Neural cell (in vitro differentiated cells): ENCODE data around the gene ZMYND11. TPM values are rescaled to one million over a fixed set of nuclear protein-coding genes. Genes with fewer than 3 reads are reported as not detected.

Experiments
- H2AFZ ChIP-seq: fragments of 200-600, 300-800 bp; sonication (generic), shearing (Covaris generic); 2 replicates; pipeline ENCODE4 v1.6.0; 2014; ENCODE audit warnings: low read depth, mild to moderate bottlenecking, antibody characterized with exemption, low read length, moderate library complexity
- H3F3A ChIP-seq: fragments of 200-600 bp; shearing (Covaris generic); 2 replicates; pipeline ENCODE4 v1.6.1; 2016; ENCODE audit warnings: mild to moderate bottlenecking, moderate library complexity, mixed read lengths, antibody characterized with exemption, low read length; ENCODE audit not compliant: insufficient read depth, poor library complexity, severe bottlenecking
- H3K27ac ChIP-seq: fragments of 200-600, 300-800 bp; sonication (generic), shearing (Covaris generic); 2 replicates; pipeline ENCODE4 v1.5.1; 2014; ENCODE audit warnings: mild to moderate bottlenecking, low read length, moderate library complexity
- H3K27me3 ChIP-seq: fragments of 300-800, 200-600 bp; sonication (generic), shearing (Covaris generic); 2 replicates; pipeline ENCODE4 v1.6.0; 2014; ENCODE audit warnings: mild to moderate bottlenecking, low read depth, low read length, moderate library complexity; ENCODE audit not compliant: insufficient read depth
- H3K36me3 ChIP-seq: fragments of 300-800, 200-600 bp; sonication (generic), shearing (Covaris generic); 2 replicates; pipeline ENCODE4 v1.5.1; 2014; ENCODE audit warnings: mild to moderate bottlenecking, antibody characterized with exemption, low read length, moderate library complexity; ENCODE audit not compliant: insufficient read depth
- H3K4me2 ChIP-seq: fragments of 300-800, 200-600 bp; sonication (generic), shearing (Covaris generic); 2 replicates; pipeline ENCODE4 v1.6.0; 2014; ENCODE audit warnings: mild to moderate bottlenecking, low read length
- H3K4me3 ChIP-seq: fragments of 300-800, 200-600 bp; sonication (generic), shearing (Covaris generic); 2 replicates; pipeline ENCODE4 v1.5.1; 2014; ENCODE audit warnings: mild to moderate bottlenecking, low read length, moderate library complexity
- H3K79me2 ChIP-seq: fragments of 200-600 bp; shearing (Covaris generic); replicated peaks from 2 replicates; pipeline ENCODE4 v1.6.0; 2014; ENCODE audit warnings: mild to moderate bottlenecking, low read length, moderate library complexity; ENCODE audit not compliant: insufficient read depth
- H3K9ac ChIP-seq: fragments of 300-800, 200-600 bp; sonication (generic), shearing (Covaris generic); 2 replicates; pipeline ENCODE4 v1.6.1; 2016; ENCODE audit warnings: mild to moderate bottlenecking, low read length, mixed read lengths
- H3K9me2 ChIP-seq: fragments of 200-600 bp; shearing (Covaris generic); 2 replicates; pipeline ENCODE4 v1.6.1; 2016; ENCODE audit warnings: mild to moderate bottlenecking, low read length, mixed read lengths; ENCODE audit not compliant: insufficient read depth
- H3K9me3 ChIP-seq: fragments of 200-600, 300-800 bp; sonication (generic), shearing (Covaris generic); 2 replicates; pipeline ENCODE4 v1.6.1; 2016; ENCODE audit warnings: mild to moderate bottlenecking, mixed run types, low read length, moderate library complexity, mixed read lengths
- H4K20me1 ChIP-seq: fragments of 200-600 bp; shearing (Covaris generic); 2 replicates; pipeline ENCODE4 v1.6.1; 2016; ENCODE audit warnings: mild to moderate bottlenecking, mixed run types; ENCODE audit not compliant: insufficient read depth
- CTCF ChIP-seq: fragments of 450-650 bp; IDR thresholded peaks from 2 replicates; pipeline ENCODE4 v1.5.1; 2014; ENCODE audit warnings: antibody characterized with exemption, mild to moderate bottlenecking, moderate library complexity; ENCODE audit not compliant: poor library complexity, severe bottlenecking
- EP300 ChIP-seq: fragments of 450-650 bp; conservative IDR thresholded peaks from 2 replicates; pipeline ENCODE4 v1.6.1; 2014; ENCODE audit warnings: antibody characterized with exemption, mild to moderate bottlenecking, moderate library complexity; ENCODE audit not compliant: poor library complexity, severe bottlenecking
- EZH2 ChIP-seq: fragments of 200-600, 300-800 bp; shearing (Covaris generic), sonication (generic); IDR thresholded peaks from 2 replicates; pipeline ENCODE4 v1.6.1; 2014; ENCODE audit warnings: antibody characterized with exemption, low read length, borderline replicate concordance, mild to moderate bottlenecking; ENCODE audit not compliant: insufficient read depth, poor library complexity, severe bottlenecking
- MXI1 ChIP-seq: fragments of 450-650 bp; conservative IDR thresholded peaks from 2 replicates; pipeline ENCODE4 v1.6.1; 2014; ENCODE audit warnings: antibody characterized with exemption, mild to moderate bottlenecking; ENCODE audit not compliant: poor library complexity, severe bottlenecking
- POLR2AphosphoS5 ChIP-seq: IDR thresholded peaks from 2 replicates; pipeline ENCODE4 v1.6.1; 2012
- RAD21 ChIP-seq: fragments of 450-650 bp; conservative IDR thresholded peaks from 2 replicates; pipeline ENCODE4 v1.6.1; 2014; ENCODE audit warnings: antibody characterized with exemption, mild to moderate bottlenecking, moderate library complexity
- REST ChIP-seq: IDR thresholded peaks from 2 replicates; pipeline ENCODE4 v1.6.1; 2012; ENCODE audit warnings: borderline replicate concordance
- SMC3 ChIP-seq: fragments of 450-650 bp; conservative IDR thresholded peaks from 2 replicates; pipeline ENCODE4 v1.6.1; 2014; ENCODE audit warnings: antibody characterized with exemption, mild to moderate bottlenecking, moderate library complexity; ENCODE audit not compliant: poor library complexity
- TAF1 ChIP-seq: IDR thresholded peaks from 2 replicates; pipeline ENCODE4 v1.6.1; 2012; ENCODE audit warnings: low read depth
- polyA plus RNA-seq: library from polyadenylated mRNA; depleted of rRNA; stranded (reverse); fragments of >200 nt; gene quantifications from 2 replicates; pipeline ENCODE4 v1.2.3, GENCODE V29; 2014

Gene ZMYND11
- polyA plus RNA-seq, 1 donor from 2014 or later = 122 TPM

GRCh38 chr10:182441-183201 is 47.4 kb downstream of the ZMYND11 start:
- no peak overlapping the region for H2AFZ ChIP-seq
- H3K79me2 ChIP-seq = peaks cover 11% of the 10 kb centered on the region
- H3K9me2 ChIP-seq = no peaks in the 10 kb centered on the region
- H3K9me3 ChIP-seq = no peaks in the 10 kb centered on the region
- TF ChIP-seq REST (no peak), RAD21 (no peak), EP300 (no peak), EZH2 (no peak), SMC3 (no peak), CTCF (no peak), POLR2AphosphoS5 (no peak), MXI1 (no peak), TAF1 (no peak)
- no peak overlapping the region for H3K4me2 ChIP-seq
- H3K9ac ChIP-seq = no peak overlapping the region
- no peaks in the 10 kb centered on the region for H3K27me3 ChIP-seq
- H3K4me3 ChIP-seq = no peak overlapping the region
- no peaks in the 10 kb centered on the region for H3F3A ChIP-seq
- no peaks in the 10 kb centered on the region for H4K20me1 ChIP-seq
- H3K36me3 ChIP-seq = peaks cover 10% of the 10 kb centered on the region
- no peak overlapping the region for H3K27ac ChIP-seq

GRCh38 chr10:184174-184573 is 48.9 kb downstream of the ZMYND11 start:
- Histone ChIP-seq H4K20me1 (no peaks in the 10 kb centered on the region), H3K79me2 (peaks cover 6% of the 10 kb centered on the region)

More at GRCh38 chr10:184174-184573, 48.9 kb downstream of the ZMYND11 start:
- H3K36me3 ChIP-seq = peaks cover 10% of the 10 kb centered on the region
- no peaks in the 10 kb centered on the region for H3F3A ChIP-seq
- H2AFZ ChIP-seq = no peak overlapping the region
- no peaks in the 10 kb centered on the region for H3K9me3 ChIP-seq
- no peak overlapping the region for H3K27ac ChIP-seq
- no peak overlapping the region for H3K4me3 ChIP-seq
- TF ChIP-seq REST (no peak), TAF1 (no peak), EZH2 (no peak), RAD21 (no peak), MXI1 (no peak), SMC3 (no peak), EP300 (no peak), POLR2AphosphoS5 (no peak), CTCF (no peak)
- no peaks in the 10 kb centered on the region for H3K27me3 ChIP-seq
- H3K9ac ChIP-seq = no peak overlapping the region
- no peaks in the 10 kb centered on the region for H3K9me2 ChIP-seq
- H3K4me2 ChIP-seq = no peak overlapping the region
